GM12878 (cell line): Measurements from ENCODE around the gene TMEM94. TPM values are rescaled to one million over a fixed set of nuclear protein-coding genes. Genes with fewer than 3 reads are reported as not detected.

Experiments
- ATAC-seq: fragments of 200-7000 bp; cut with Tn5 transposase; 3 replicates; pipeline ENCODE4 v1.9.1; 2020; ENCODE audit warnings: mild to moderate bottlenecking, moderate library complexity
- BruUV-seq: library from RNA; stranded (reverse); fragments of 400-500 nt; replicated peaks from 2 replicates; lab custom pipeline; 2021; lab: Mats Ljungman, UMichigan
- CTCF ChIA-PET: fragments of 300-600 bp; sonication (Branson Sonifier 250); formaldehyde crosslinking; extraction: SDS; loops from one replicate; lab custom pipeline; 2021; ENCODE audit warnings: inconsistent platforms; lab: Yijun Ruan, JAX
- POLR2A ChIA-PET: fragments of 350-600 bp; formaldehyde crosslinking; extraction: SDS; loops from one replicate; lab custom pipeline; 2021; ENCODE audit warnings: inconsistent platforms; lab: Charles Lee
- RAD21 ChIA-PET: fragments of 300-600 bp; sonication (Branson Sonifier 250); formaldehyde crosslinking; loops from one replicate; lab custom pipeline; 2023; ENCODE audit warnings: antibody characterized with exemption; ENCODE audit not compliant: unreplicated experiment; lab: Charles Lee
- SMC1A ChIA-PET: fragments of 300-600 bp; sonication (Branson Sonifier 250); formaldehyde crosslinking; loops from one replicate; lab custom pipeline; 2023; ENCODE audit not compliant: unreplicated experiment, uncharacterized antibody; lab: Charles Lee
- DNase-seq: peaks from one replicate; pipeline ENCODE4 v3.0.0-alpha.2; 2011; ENCODE audit warnings: low read depth, low spot score
- FAIRE-seq: peaks from 3 replicates; lab custom pipeline; 2011; peaks lifted over from hg19 to GRCh38; lab: Jason Lieb, UNC
- H2AFZ ChIP-seq: 2 replicates; pipeline ENCODE4 v1.6.0; 2011; ENCODE audit warnings: low read depth, low read length, control low read depth; ENCODE audit not compliant: control insufficient read depth
- H3K27ac ChIP-seq: 2 replicates; pipeline ENCODE4 v1.5.1; 2011; ENCODE audit warnings: control low read depth; ENCODE audit not compliant: control insufficient read depth, insufficient read depth
- H3K27me3 ChIP-seq, 2 experiments: replicated peaks in 1 of 2; 2 replicates each; pipeline versions ENCODE4 v1.6.0 to v1.6.1; 2011; ENCODE audit warnings: low read length in 1 of 2; ENCODE audit not compliant: control insufficient read depth in 2 of 2, insufficient read depth in 2 of 2
- H3K36me3 ChIP-seq, 2 experiments: 2 replicates each; pipeline ENCODE4 v1.5.1; 2011; ENCODE audit warnings: low read length in 1 of 2; ENCODE audit not compliant: control insufficient read depth in 2 of 2, insufficient read depth in 2 of 2
- H3K4me1 ChIP-seq: 2 replicates; pipeline ENCODE4 v1.6.1; 2011; ENCODE audit warnings: mild to moderate bottlenecking, low read length, moderate library complexity, mixed read lengths; ENCODE audit not compliant: control insufficient read depth, insufficient read depth
- H3K4me2 ChIP-seq: 2 replicates; pipeline ENCODE4 v1.6.0; 2011; ENCODE audit warnings: control low read depth; ENCODE audit not compliant: control insufficient read depth, insufficient read depth
- H3K4me3 ChIP-seq: fragments of 200-600 bp; sonication (generic); 2 replicates; pipeline ENCODE4 v1.5.1; 2016
- H3K79me2 ChIP-seq: 2 replicates; pipeline ENCODE4 v1.6.0; 2011; ENCODE audit warnings: low read length; ENCODE audit not compliant: control insufficient read depth, insufficient read depth
- H3K9ac ChIP-seq: 2 replicates; pipeline ENCODE4 v1.8.0; 2011; ENCODE audit warnings: low read length, control low read depth, mixed read lengths; ENCODE audit not compliant: control insufficient read depth, insufficient read depth
- H3K9me3 ChIP-seq: replicated peaks from 3 replicates; pipeline ENCODE4 v1.5.1; 2011; ENCODE audit warnings: mild to moderate bottlenecking, low read length; ENCODE audit not compliant: control insufficient read depth, insufficient read depth
- H4K20me1 ChIP-seq: 2 replicates; pipeline ENCODE4 v1.6.0; 2011; ENCODE audit not compliant: control insufficient read depth, insufficient read depth
- ATF2 ChIP-seq: IDR thresholded peaks from 2 replicates; pipeline ENCODE4 v1.6.1; 2012; ENCODE audit warnings: low read length, inconsistent platforms
- ATF7 ChIP-seq: fragments of 450-650 bp; IDR thresholded peaks from 2 replicates; pipeline ENCODE4 v1.6.1; 2016; ENCODE audit warnings: low read depth, mild to moderate bottlenecking
- CBX5 ChIP-seq: sonication (generic); IDR thresholded peaks from 2 replicates; pipeline ENCODE4 v1.6.1; 2016; ENCODE audit warnings: low read depth, moderate library complexity, mild to moderate bottlenecking, inconsistent platforms
- CEBPZ ChIP-seq: fragments of 150-350 bp; IDR thresholded peaks from 2 replicates; pipeline ENCODE4 v1.6.1; 2016; ENCODE audit warnings: low read depth, low read length
- ETV6 ChIP-seq, 2 experiments: fragments of 450-650 bp in 1 of 2; IDR thresholded peaks in 1 of 2; conservative IDR thresholded peaks in 1 of 2; 2 replicates each; pipeline ENCODE4 v1.6.1; 2014; ENCODE audit warnings: antibody characterized with exemption in 1 of 2, borderline replicate concordance in 1 of 2, low read depth in 1 of 2, mild to moderate bottlenecking in 1 of 2, moderate library complexity in 1 of 2
- IKZF1 ChIP-seq: fragments of 450-650 bp; conservative IDR thresholded peaks from 2 replicates; pipeline ENCODE4 v1.6.1; 2017; ENCODE audit warnings: antibody characterized with exemption, mild to moderate bottlenecking
- JUND ChIP-seq: IDR thresholded peaks from 2 replicates; pipeline ENCODE4 v1.6.1; 2012; ENCODE audit warnings: low read depth, mild to moderate bottlenecking, low read length, improper control_type of control experiment, moderate library complexity
- KDM1A ChIP-seq: fragments of 200-600 bp; sonication (generic); IDR thresholded peaks from 2 replicates; pipeline ENCODE4 v1.6.1; 2016; ENCODE audit warnings: borderline replicate concordance
- KLF5 ChIP-seq: fragments of 450-650 bp; IDR thresholded peaks from 2 replicates; pipeline ENCODE4 v1.6.1; 2014; ENCODE audit warnings: mild to moderate bottlenecking; ENCODE audit not compliant: partially characterized antibody
- MTA2 ChIP-seq: fragments of 450-650 bp; IDR thresholded peaks from 2 replicates; pipeline ENCODE4 v1.6.1; 2016; ENCODE audit warnings: low read depth, mild to moderate bottlenecking, moderate library complexity
- NBN ChIP-seq: fragments of 450-650 bp; IDR thresholded peaks from 2 replicates; pipeline ENCODE4 v1.6.1; 2016
- RBBP5 ChIP-seq: fragments of 200-600 bp; sonication (generic); conservative IDR thresholded peaks from 2 replicates; pipeline ENCODE4 v1.6.1; 2016
- REST ChIP-seq: IDR thresholded peaks from 2 replicates; pipeline ENCODE4 v1.6.1; 2012; ENCODE audit warnings: mild to moderate bottlenecking, low read depth, low read length
- WRNIP1 ChIP-seq: IDR thresholded peaks from 2 replicates; pipeline ENCODE4 v1.6.1; 2011; ENCODE audit warnings: low read depth, low read length, improper control_type of control experiment, borderline replicate concordance
- YY1 ChIP-seq: IDR thresholded peaks from 2 replicates; pipeline ENCODE4 v1.6.1; 2011; ENCODE audit warnings: low read depth, mild to moderate bottlenecking, low read length
- ZNF384 ChIP-seq: IDR thresholded peaks from 2 replicates; pipeline ENCODE4 v1.6.1; 2012; ENCODE audit warnings: low read depth, mild to moderate bottlenecking, low read length, improper control_type of control experiment, borderline replicate concordance
- WGBS: methylation state at CpG from one replicate; pipeline ENCODE4 v1.1.6; 2016; ENCODE audit warnings: low lambda C conversion rate; ENCODE audit not compliant: insufficient replicate concordance, insufficient coverage; ENCODE audit errors: missing lambda C conversion rate; 5-methylcytosine and 5-hydroxymethylcytosine counted together
- in situ Hi-C: fragments of 300-500 bp; cut with MboI; formaldehyde crosslinking; loops from 9 replicates; pipeline ENCODE4 v1.14.3; 2018; ENCODE audit warnings: mixed read lengths
- intact Hi-C: fragments of 100-400 bp; cut with micrococcal nuclease; formaldehyde crosslinking; loops from one replicate; pipeline ENCODE4 v1.14.2; 2022; ENCODE audit not compliant: unreplicated experiment
- polyA plus RNA-seq, 11 experiments: library from polyadenylated mRNA; depleted of rRNA in 4 of 11; unstranded in 6 of 11; stranded (reverse) in 5 of 11; fragments of >200 nt; fragmentation: Nextera tagmentation in 4 of 11; fragmentation: Illumina TruSeq in 1 of 11; extraction: Ambion mirVana in 4 of 11; extraction: Trizol in 1 of 11; gene quantifications; 1 replicate in 1 of 11; 2 replicates in 10 of 11; pipeline versions ENCODE4 v1.2.1 to v1.2.3, GENCODE V29; 2011 to 2016; ENCODE audit warnings: inconsistent platforms in 2 of 11, missing spikeins in 2 of 11, low read depth in 1 of 11
- total RNA-seq, 4 experiments: library from RNA; depleted of rRNA in 3 of 4; stranded (reverse); fragments of >200 nt in 3 of 4; fragmentation: Illumina TruSeq in 1 of 4; extraction: Trizol in 1 of 4; gene quantifications; 2 replicates each; pipeline versions ENCODE4 v1.2.1 to v1.2.3, GENCODE V29; 2013 to 2021

Gene TMEM94
- total and polyA plus RNA-seq, 10 of the 15 experiments (the other 5 are each of a cell fraction or from before 2014, with no cell fraction given), result 0.31 to 70.7 (median 24.4) TPM

GRCh38 chr17:75417054-75417580, 39.3 kb upstream of the TMEM94 start:
- in situ Hi-C loops (no loop called here), intact Hi-C loops (loop anchor here (10.0 kb wide), 1 partner anchor 452 kb away; no protein-coding TSS in a partner anchor)
- Histone ChIP-seq H2AFZ (no peak overlapping the region), H3K4me1 (peaks cover 3% of the 10 kb centered on the region; the same call in 1 of the 2 replicates), H3K4me2 (no peak overlapping the region), H3K9ac (no peak overlapping the region), H3K36me3 (no peaks in the 10 kb centered on the region), H3K4me3 (no peak overlapping the region), H3K79me2 (no peaks in the 10 kb centered on the region), H4K20me1 (no peaks in the 10 kb centered on the region), H3K9me3 (no peaks in the 10 kb centered on the region), H3K27ac (no peak overlapping the region), H3K27me3 (no peaks in the 10 kb centered on the region)
- ChIA-PET CTCF (interaction anchor here (0.8 to 2.2 kb wide), 3 partner anchors 9 to 147 kb away, joined by 3 to 10 read pairs (median 5); partner anchors contain the start of genes MIF4GD and SLC25A19), SMC1A (interaction anchor here (0.6 to 1.4 kb wide), 2 partner anchors 128 to 345 kb away, joined by 3 to 4 read pairs; partner anchors contain the start of gene SLC25A19), POLR2A (no interaction called here), RAD21 (interaction anchor here (0.7 kb wide), 1 partner anchor 371 kb away, joined by 3 read pairs; no protein-coding TSS in a partner anchor)
- ATAC-seq, result no peak
- WGBS, result 25% methylated on average over 9 of the region's 9 CpGs
- BruUV-seq, result no TSS peak
- no peak for FAIRE-seq
- DNase-seq, result no peak
- TF ChIP-seq REST, result no peak
- no peak for TF ChIP-seq MTA2
- no peak for TF ChIP-seq YY1
- TF ChIP-seq CEBPZ, result no peak
- TF ChIP-seq JUND, result no peak
- no peak for TF ChIP-seq ATF2
- TF ChIP-seq WRNIP1, result no peak
- TF ChIP-seq IKZF1, result no peak
- no peak for TF ChIP-seq KDM1A
- TF ChIP-seq RBBP5, result no peak
- no peak for TF ChIP-seq CBX5
- no peak for TF ChIP-seq ETV6 (conservative IDR thresholded peaks at IDR 0.05 in 1 of 2, IDR thresholded peaks at IDR 0.05 in 1 of 2; ENCODE audit: borderline replicate concordance in 1 of 2, low read depth in 1 of 2)
- no peak for TF ChIP-seq ATF7
- TF ChIP-seq KLF5, result no peak
- TF ChIP-seq NBN, result no peak
- no peak for TF ChIP-seq ZNF384
